Activated T-cell treated with anti-CD3 and anti-CD28 coated beads for 4 hours (primary cell): ENCODE data around the gene CATSPERZ.

ENCODE experiments used
- DNase-seq: peaks from one replicate; pipeline ENCODE4 v3.0.0-alpha.2; 2020

CATSPERZ gene

DNA sequence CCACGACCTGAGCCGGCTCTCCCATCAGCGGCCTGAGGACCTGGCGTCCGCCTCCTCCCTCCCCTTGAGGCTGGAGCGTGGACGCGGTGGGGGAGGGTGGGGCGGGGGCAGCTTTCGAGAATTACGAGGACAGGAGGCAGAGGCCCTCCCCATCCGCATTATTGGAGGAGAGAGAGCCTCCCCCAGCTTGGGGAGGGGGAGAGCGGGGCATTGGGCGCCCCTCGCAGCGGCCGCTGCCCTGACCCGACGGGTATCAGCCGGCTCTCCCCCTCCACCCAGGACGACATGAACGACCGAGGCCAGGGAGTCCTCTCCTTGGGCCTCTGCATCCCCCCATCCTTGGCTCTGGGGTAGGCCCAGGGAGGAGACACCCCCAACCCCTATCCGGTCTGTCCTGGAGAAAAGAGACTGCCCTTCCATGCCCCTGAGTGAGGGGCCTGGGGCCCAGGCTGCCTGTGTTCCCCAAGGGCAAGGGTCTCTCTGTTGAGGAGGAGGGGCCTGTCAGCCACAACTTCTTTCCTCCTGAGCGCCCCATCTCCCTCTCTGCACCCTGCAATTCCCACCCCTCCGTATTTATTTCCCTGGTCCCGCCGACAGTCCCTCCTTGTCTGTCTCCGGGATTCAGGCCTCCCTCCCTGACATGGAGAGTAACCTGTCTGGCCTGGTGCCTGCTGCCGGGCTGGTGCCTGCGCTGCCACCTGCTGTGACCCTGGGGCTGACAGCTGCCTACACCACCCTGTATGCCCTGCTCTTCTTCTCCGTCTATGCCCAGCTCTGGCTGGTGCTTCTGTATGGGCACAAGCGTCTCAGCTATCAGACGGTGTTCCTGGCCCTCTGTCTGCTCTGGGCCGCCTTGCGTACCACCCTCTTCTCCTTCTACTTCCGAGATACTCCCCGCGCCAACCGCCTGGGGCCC lies 14.0 kb upstream of the CATSPERZ start:
- no peak for DNase-seq

DNA sequence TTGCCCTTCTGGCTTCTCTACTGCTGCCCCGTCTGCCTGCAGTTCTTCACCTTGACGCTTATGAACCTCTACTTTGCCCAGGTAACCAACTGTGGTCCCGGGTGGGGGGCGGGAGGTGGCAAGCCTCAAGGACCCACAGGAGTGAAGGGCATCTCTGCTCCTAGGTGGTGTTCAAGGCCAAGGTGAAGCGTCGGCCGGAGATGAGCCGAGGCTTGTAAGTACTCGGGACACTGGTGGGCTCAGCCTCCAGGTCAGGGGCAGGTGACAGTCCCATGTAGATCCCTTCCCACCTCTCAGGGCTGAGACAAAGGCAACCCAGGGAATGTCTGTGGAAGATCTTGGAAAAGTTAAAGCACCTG lies 13.4 kb upstream of the CATSPERZ start:
- no peak for DNase-seq

- no peak for DNase-seq
Measured at GRCh38 chr11:64287676-64288352, 12.3 kb upstream of the CATSPERZ start.

DNA sequence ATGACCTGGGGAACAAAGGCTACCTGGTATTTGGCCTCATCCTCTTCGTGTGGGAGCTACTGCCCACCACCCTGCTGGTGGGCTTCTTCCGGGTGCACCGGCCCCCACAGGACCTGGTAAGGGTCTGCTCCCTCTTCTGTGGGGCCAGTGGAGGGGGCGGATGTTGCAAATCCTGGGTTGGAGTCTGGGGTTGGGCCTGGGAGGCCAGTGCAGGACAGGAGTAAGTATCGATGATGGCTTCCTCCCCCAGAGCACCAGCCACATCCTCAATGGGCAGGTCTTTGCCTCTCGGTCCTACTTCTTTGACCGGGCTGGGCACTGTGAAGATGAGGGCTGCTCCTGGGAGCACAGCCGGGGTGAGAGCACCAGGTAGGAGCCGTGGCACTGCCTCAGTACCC lies 11.8 kb upstream of the CATSPERZ start:
- DNase-seq, result no peak

DNA sequence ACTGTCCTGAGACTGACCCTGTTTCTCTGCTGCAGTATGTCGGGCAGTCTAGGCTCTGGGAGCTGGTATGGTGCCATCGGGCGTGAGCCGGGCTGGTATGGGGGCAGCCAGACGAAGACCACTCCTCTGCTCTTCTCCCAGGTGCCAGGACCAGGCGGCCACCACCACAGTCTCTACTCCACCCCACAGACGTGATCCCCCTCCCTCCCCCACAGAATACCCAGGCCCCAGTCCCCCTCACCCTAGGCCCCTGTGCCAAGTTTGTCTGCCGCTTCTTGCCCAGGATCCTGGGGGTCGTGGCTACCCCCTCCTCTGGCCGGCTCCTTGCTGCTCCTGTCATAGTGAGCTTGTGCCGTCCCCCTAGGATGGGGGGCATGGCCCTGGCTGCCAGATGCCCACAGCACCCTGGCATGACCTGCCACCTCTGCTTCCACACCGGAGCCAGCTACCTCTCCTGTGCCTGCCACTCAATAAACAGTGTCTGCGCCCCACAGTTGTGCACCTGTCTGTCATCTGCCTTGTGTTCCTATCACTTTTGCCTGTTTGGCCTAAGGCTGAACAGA lies 11.1 kb upstream of the CATSPERZ start:
- no peak for DNase-seq

GRCh38 chr11:64290352-64291261 lies 9.6 kb upstream of the CATSPERZ start:
- no peak for DNase-seq

DNA sequence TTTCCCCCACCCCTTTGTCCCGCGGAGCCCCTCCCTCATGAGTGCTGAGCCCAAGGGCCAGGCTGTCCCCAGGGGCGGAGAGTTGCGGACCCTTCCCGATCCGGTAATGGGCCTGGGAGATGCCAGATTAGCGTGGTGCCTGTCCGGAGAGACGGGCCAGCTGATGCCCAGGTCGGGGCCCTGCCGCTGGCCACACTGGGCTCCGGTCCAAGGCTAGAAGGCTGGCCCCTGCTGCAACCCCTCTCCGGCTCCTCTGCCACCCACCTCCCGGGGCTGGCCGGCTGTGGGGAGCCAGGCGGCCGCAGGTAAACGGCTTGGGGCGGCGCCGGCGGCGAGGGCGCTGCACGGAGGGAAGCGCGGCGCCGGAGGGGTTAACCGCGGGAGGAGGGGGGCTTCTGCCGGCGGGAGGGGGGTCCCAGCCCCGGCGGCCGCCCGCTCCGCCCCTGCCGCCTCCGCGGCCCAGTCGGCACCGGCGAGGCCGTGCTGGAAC lies 8.9 kb upstream of the CATSPERZ start, which contains the start of gene KCNK4:
KCNK4 (plus strand) TSS at position 41 of the 490 bp plus-strand sequence. CDS start 1,717 bp downstream, outside the sequence.
- no peak for DNase-seq

- DNase-seq, result no peak
Measured at GRCh38 chr11:64291752-64292459, 8.3 kb upstream of the CATSPERZ start.

DNA sequence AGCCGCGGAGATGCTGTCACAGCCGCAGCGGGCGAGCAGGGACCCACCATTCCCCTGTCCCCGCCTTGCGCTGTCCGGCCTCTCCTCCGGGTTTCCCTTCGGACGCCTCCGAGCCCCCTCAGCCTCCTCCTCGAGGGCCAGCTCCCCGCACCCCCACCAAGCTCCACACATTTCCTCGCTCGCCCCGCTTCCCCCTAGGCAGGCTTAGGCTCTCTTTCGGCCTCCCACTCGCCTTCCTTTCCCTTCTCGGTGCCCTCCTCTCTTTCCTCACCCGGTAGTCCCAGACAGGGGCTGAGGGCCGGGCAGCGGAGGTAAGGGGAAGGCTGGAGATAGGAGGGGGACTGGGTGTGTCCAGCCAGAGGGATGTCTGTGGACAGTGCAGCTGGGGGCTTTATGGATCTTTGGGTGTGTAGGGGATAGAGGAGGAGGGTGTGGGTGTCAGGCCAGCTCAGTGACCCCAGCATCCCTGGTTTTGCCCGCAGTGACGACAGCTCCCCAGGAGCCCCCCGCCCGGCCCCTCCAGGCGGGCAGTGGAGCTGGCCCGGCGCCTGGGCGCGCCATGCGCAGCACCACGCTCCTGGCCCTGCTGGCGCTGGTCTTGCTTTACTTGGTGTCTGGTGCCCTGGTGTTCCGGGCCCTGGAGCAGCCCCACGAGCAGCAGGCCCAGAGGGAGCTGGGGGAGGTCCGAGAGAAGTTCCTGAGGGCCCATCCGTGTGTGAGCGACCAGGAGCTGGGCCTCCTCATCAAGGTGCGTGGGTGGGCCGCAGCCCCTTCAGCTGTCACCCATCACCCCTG lies 7.5 kb upstream of the CATSPERZ start:
- DNase-seq, result no peak

DNA sequence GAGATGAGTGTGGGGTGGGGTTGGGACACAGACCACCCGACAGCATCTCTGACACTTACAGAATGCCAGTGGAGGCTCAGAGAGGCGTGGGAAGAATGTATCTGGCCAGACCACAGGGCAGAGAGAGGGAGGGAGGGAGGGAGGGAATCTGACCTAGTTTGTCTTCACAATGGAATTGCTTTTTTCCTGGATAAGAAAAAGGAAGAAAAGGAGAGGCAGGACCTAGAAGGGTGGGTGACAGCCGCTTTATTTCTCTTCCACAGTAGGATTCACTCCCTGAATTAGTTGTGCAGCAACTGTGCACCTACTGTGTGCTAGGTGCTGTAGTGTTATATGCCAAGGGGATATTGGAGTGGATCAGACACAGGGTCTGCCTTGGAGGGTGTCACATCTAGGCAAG lies 5.4 kb upstream of the CATSPERZ start:
- DNase-seq, result no peak

DNA sequence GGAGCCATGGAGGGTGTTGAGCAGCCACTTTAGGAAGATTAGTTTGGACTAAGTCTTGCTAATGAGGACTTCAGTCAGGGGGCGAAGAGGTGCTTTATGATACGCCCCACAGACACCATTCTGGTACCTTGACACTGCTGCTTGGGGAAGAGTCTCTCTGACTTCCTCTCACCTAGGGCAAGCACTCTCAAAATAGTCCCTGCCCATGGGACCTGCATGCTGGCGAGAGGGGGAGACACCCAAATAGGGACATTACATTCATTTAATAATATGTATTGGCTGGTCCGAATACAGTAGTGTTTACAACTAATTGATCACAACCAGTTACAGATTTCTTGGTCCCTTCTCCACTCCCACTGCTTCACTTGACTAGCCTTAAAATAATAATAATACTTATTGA lies 4.4 kb upstream of the CATSPERZ start:
- DNase-seq, result no peak

DNA sequence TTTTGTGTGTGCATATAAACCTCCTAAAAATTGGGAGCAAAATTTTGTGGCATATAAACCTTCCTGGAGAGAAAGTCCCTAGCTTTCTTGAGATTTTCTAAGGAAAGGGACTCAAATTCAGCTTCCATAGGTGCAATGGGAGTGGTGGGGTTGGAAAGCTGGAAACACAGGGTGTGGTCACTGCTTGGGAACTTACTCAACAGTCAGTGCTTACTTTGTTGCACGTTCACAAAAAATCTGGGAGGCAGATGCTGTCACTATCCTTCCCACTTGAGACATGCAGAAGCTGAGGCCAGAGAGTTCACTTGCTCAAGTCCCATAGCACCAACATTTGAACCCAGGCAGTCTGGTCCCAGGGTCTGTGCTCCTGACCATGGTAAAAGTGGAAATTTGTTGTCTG lies 3.9 kb upstream of the CATSPERZ start:
- DNase-seq, result no peak

DNA sequence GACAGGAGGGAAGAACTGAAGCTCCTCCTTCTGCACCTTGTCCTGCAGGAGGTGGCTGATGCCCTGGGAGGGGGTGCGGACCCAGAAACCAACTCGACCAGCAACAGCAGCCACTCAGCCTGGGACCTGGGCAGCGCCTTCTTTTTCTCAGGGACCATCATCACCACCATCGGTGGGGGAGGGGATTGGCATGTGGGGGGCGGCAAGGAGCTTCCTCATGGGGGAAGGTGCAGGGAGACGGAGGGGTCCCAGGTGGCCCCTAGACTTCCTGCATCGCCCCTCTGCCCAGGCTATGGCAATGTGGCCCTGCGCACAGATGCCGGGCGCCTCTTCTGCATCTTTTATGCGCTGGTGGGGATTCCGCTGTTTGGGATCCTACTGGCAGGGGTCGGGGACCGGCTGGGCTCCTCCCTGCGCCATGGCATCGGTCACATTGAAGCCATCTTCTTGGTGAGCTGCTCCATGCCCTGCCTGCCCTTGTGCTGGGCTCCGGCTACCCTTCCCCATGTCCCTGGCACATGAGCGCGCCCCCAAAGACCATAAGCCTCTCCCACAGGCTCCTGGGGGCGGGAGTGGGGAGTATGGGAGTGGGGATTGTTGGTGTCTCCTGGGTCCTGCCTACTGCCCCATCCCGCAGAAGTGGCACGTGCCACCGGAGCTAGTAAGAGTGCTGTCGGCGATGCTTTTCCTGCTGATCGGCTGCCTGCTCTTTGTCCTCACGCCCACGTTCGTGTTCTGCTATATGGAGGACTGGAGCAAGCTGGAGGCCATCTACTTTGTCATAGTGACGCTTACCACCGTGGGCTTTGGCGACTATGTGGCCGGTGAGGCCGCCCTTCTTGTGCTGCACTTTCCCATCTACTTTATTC lies 3.1 kb upstream of the CATSPERZ start:
- no peak for DNase-seq

GRCh38 chr11:64297699-64298358 lies 2.3 kb upstream of the CATSPERZ start:
- DNase-seq, result no peak

DNA sequence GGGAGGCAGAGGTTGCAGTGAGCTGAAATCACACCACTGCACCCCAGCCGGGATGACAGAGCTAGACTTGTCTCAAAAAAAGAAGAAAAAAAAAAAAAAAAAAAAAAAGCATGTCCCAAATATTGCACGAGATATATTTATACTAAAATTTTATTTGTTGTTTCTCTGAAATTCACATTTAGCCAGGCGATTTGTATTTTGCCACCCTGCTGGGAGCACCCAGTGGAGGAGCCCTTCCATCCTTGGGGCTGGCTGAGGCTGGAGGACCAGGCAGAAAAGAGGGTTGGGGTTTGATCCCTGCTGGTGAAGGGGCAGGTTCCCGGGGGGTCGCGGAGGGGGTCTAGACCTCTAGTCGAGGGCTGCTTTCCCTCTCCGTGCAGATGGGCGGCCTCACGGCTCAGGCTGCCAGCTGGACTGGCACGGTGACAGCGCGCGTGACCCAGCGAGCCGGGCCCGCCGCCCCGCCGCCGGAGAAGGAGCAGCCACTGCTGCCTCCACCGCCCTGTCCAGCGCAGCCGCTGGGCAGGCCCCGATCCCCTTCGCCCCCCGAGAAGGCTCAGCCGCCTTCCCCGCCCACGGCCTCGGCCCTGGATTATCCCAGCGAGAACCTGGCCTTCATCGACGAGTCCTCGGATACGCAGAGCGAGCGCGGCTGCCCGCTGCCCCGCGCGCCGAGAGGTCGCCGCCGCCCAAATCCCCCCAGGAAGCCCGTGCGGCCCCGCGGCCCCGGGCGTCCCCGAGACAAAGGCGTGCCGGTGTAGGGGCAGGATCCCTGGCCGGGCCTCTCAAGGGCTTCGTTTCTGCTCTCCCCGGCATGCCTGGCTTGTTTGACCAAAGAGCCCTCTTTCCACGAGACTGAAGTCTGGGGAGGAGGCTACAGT lies 952 bp upstream of the CATSPERZ start:
- DNase-seq, result no peak

- DNase-seq, result no peak
Measured at GRCh38 chr11:64303109-64304031, 3.2 kb downstream of the CATSPERZ start.

DNA sequence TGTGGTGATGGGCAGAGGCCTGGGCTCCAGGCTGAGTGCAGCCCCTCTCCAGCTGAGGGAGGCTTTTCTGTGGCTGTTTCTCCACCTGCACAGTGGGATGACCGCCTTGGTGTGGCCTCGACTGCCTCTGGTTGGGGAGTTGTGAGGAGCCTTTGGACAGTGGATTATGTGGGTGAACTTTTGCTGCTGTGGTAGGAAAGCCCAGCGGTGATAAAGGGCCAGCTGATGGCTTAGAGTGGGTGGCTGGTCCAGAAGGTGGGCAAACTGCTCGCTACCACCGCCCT lies 3.8 kb downstream of the CATSPERZ start:
- no peak for DNase-seq
